T1000 (cell line): Measurements from ENCODE around the gene ZFYVE27.

Experiments
- DNase-seq: peaks from one replicate; lab custom pipeline; 2025; ENCODE audit warnings: mixed read lengths; lab: John Stamatoyannopoulos, UW

The ZFYVE27 gene

DNA sequence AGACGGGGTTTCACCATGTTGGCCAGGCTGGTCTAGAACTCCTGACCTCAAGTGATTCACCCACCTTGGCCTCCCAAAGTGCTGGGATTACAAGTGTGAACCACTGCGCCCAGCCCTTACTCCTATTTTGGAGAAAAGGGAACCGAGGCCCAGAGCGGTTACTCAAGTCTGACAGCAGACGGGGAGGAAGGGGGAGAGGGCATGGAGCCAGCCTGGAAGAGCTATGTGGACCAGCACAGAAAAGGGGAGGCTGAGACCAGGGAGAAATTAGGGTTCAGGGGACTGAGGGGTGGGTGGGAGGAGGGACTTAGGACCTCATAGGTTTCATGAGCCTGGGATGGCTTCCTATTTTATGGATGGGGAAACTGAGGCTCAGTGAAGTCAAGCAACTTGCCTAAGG lies 33.3 kb downstream of the ZFYVE27 start:
- no peak for DNase-seq

DNA sequence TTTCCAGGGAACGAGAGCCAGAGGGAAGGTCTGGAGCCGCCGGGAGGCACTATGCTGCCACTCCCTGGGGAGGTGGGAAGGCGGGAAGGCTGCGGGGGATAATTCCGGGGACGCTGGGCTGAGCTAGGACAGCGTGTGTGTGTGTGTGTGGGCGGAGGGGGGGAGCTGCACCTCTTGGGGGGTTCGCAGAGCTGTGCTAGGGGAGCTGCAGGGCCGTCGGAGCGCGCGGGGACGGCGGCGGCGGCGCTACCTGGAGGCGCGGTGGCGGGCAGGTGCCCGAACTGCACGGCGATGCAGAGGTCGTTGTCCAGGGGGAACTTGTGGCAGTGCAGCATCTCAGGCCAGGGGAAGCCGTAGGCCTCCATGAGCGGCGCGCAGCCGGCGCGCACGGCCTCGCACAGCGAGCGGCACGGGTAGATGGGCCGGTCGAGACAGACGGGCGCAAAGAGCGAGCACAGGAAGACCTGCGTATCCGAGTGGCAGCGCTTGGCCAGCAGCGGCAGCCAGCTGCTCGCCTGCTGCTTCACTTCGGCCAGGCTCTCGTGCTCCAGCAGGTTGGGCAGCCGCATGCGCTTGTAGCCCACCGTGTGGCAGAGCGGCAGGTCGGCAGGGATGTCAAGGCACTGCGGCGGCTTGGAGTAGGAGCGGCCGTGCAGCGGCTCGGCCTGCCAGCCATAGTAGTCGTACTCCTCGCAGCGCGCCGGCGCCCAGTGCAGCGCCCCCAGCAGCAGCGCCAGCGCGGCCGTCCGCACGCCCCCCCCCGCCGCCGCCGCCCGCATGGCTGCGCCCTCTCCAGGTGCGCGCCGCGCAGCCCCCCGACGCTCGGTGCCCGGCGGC lies 34.3 kb downstream of the ZFYVE27 start:
- DNase-seq: no peak

DNA sequence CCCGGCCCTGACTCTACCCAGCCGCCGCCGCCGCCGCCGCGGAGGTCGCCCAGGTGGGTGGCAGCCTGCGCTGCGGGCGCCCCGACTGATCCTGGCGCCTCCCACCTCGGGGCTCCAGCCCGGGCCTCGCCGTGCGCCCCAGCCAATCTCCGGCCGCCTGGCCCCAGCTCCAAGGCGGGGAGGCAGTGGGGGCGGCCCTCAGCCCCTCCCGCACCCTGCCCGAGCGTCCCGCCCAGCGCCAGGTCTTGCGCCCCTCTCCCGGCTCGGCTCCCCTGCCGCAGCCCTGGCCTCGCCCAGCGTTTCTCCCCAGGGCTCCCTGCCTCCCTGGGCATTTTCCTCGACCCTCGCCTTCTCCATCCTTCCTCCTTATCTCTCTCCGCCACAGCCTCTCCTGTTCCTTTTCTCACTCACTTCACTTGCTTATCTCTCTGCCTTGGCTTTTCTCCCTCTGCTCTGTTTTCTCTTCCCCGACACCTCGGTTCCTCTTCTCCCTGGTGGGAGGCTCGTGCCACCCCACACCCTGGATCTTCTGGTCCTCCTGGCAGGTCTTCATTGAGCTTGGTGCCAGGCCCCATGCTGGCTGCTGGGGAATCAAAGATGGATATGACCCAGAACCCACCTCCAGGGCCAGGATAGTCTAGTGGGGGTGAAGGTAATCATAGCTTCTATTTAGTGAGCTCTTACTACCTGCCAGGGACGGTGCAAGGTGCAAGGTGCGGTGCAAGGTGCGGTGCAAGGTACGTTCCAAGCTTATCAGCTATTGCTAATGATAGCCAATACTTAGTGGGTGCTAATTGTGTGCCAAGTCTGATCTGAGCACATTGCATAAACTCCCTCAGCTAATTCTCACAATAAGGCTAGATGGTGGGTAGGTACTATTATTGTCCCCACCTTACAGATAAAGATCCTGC lies 35.2 kb downstream of the ZFYVE27 start, which contains the start of gene SFRP5:
SFRP5 (minus strand) TSS at position 87 of the 911 bp plus-strand sequence. CDS start 166 bp downstream, outside the sequence.
- DNase-seq: no peak

DNA sequence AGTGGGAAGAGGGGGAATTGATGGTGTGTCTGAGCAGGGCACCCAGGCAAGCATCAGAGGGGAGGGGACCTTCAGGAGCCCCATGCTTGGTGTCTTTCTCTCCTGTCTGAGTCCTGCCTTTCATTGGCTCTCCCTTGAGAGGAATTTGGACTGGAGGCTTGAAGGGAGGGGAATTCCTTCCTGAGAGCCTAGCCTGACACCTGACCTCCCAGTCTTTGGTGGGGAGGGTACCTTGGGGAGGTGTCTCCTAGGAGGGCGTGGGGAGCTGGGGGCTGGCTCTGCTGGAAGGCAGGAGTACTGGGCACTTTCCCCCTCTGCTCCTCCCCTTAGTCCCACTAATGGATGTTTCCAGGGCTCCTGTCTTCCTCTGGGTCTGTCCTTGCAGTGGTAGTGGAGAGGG lies 36.2 kb downstream of the ZFYVE27 start:
- no peak for DNase-seq

DNA sequence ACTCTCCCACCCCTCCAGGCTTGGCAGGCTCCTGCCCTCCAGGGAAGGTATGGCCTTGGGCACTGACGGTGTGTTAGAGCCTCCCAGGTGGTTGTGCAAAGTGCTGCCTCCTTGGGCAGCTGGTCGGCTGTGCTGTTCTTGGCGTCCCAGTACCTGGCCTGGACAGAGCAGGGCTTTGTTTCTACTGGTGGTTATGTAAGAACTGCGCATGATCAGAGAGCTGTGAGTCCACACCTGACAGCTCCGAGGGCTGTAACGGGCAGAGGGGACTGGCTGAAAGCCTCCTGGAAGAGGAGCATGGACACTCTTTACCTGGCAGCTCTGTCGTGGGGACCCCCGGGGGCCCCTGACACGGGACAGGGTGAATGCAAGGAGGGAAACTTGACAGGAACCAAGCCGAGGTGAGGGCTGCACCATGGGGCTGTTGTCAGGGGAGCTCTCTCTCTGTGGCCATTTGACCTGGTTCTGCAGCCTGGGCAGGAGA lies 37.9 kb downstream of the ZFYVE27 start:
- DNase-seq: no peak

DNA sequence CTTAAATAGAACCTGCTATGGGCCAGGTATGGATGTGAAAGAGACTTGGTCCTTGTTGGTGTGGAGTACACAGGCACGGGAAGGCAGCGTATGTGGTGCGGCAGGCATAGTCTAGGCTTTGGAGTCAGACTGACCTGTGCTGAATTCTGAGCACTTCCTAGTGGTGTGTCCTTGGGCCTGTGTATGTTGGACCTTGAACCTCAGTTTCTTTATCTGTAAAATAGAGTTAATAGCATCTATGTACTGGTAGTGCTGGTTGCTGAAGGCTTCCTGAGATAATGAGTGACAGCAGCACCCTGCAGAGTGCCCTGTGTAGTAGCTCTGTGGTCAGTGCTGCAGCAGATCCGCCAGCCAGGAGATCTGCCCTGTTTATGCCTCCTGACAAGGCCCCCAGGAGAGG lies 40.2 kb downstream of the ZFYVE27 start:
- no peak for DNase-seq

DNA sequence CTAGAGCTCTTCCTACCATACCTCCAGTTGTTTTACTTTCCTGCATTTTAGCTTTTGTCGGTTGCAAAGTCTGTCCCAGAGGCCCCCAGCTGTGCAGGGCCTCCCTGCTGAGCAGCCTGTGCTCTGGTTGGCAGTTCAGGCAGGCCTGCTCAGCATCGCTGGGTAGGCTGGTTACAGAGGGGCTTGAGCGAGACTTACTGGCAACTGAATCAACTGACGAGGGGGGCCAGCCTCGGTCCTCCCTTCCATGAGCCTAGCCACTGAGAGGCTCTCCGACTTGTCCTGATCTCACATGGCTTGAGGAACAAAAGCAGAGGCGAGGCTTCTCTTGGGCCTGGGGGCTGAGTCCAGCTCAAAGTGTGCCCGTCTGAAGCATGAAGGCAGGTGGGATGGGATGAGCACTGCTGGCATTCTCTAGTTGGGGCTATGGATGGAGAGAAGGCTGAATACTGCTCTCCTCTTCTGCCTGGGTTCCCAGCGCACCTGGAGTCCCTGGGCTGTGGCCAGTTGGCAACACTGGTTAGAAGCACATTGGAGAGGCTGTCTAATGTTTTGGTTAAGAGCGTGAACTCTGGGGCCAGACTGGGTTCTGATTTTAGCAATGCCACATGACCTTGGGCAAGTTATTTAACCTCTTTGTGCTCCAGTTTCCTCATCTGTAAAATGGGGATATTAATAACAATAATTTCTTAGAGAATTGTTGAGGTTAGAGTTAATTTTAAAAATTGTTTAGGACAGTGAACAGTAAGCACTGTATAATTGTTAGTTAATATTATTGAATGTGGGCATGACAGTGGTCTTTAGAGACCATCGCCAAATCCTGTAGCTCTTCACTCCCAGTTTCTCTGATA lies 41.7 kb downstream of the ZFYVE27 start:
- no peak for DNase-seq

DNA sequence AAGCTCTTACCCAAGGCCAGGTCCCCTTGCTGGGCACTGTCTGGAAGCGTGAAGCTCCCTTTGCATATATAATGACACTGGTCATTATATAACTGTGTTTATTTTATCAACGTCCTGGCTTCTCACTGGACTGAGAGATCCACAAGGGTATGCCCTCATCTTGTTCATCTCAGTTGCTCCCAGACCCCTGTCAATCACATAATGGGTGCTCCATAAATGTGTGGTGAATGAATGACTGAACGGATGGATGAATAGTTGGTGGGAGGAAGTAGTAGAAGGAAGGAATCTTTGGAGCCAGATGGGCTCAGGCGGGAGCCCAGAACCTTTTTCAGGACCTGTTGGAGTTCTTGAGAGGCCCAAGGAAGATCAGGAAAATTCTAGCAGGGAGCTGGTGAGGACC lies 42.6 kb downstream of the ZFYVE27 start:
- no peak for DNase-seq

DNA sequence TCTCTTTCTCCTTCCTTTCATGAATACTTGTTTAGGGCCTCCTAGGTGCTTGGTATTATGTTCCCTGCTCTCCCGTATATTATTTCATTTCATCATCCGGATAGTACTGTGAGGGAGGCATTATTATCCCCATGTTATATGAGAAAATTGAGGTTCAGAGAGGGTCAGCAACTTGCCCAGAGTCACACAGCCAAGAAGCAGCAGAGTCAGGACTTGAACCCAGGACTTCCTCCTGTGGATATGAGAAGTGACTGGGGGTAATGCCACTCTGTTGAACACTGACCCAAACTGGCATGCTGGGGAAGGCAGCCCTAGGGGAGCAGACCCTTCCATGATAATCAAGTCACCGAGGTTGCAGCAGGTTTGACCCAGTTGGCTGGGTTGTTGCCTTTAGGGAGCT lies 43.0 kb downstream of the ZFYVE27 start:
- DNase-seq: no peak

DNA sequence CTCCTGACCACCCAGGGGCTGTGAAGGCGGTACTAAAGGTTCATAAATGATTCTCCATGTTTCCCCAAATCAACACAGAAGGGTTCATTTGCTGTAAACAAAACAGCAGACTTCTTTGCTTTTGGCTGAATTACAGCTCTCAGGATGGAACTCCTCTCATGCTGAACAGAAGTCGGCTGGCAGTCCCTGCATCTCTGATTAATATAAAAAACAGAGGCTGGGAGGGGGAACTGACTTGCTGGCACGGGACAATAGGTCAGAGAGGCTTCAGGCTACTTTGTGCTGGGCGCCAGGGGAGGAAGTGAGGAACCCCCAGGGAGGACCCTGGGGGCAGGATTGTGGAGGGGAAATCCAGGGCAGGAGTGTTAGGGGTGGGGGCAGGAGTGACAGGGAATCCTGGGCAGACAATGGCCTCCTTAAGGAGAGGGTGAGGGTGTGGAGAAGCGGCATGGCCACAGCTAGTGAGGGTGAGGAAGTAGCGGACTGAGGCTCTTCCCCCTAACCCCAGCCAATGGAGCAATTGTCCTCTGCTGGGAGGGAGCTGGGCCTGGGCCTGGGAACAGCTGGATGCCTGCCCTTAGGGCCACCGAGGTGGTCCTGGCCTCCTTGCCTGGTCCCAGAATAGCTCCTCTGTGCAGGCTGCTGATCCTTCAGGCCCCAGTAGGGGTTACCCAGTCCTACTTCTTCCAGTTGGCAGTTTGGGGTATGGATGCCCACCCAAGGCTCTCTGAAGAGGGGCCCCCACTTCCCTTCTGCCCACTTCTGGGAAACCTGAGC lies 44.1 kb downstream of the ZFYVE27 start:
- DNase-seq: peak; percentile 27

DNA sequence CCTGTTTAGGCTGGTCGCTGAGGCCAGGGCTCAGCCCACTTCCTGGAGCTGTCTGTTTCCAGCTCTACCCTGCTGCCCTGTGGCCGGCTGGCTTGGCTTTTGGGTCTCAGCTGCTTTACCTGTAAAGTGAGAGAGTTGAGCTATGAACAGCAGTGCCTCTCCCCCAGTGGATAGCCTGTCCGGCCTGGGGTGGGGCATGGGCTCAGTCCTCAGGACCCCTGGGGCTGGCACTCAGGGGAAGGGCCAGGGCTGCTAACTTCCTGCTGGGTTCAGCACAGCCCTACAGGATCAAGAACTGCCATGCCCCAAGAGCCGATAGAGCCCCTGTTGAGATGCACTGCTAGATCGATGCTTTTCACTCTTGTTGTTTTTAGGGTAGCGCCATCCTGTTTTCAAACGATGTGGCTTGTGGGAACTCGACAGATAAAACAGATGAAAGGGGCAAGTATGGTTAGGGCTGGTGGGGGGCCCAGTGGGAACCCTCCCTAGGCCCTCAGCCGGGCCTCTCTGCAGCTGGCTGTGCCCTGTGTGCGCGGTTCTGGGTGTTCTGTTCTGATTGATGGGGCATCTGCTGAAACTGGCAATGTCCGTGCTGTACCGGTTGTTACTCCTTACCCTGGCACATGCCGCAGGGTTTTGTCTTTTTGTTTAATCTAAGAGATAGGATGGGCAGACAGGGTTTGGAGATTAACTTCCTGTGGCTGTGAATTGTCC lies 44.8 kb downstream of the ZFYVE27 start:
- no peak for DNase-seq

DNA sequence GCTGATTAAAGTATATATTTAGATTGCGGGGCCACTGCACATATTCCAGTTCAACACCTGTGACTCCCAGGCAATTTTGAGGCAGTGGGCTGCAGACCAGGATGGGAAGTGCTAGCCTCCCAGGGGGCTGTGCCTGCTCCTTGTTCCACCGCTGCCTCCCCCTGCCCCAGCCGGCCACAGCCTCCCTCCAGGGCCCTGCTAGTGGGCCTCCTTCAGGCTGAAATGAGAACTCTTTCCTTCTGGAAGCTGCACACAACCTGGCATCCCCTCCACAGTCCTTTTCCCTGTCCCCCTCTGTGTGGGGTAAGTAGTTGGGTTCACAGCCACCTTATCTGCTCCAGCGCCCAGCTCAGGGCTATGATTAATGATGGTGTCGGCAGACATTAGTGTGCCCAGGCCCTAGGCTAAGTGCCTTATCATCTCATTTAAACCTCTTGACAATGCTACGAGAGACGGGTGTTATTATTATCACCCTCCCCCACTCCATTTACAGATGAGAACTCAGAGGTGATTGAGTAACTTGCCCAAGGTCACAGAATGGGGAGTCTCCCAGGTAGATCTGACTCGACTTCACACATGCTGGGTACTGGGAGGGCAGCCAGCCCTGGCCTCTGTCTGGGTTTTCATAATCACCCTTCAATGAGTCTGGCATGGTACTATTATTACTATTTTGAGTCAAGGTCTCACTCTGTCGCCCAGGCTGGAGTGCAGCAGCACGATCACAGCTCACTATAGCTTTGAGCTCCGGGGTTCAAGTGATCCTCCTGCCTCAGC lies 45.7 kb downstream of the ZFYVE27 start:
- DNase-seq: no peak

DNA sequence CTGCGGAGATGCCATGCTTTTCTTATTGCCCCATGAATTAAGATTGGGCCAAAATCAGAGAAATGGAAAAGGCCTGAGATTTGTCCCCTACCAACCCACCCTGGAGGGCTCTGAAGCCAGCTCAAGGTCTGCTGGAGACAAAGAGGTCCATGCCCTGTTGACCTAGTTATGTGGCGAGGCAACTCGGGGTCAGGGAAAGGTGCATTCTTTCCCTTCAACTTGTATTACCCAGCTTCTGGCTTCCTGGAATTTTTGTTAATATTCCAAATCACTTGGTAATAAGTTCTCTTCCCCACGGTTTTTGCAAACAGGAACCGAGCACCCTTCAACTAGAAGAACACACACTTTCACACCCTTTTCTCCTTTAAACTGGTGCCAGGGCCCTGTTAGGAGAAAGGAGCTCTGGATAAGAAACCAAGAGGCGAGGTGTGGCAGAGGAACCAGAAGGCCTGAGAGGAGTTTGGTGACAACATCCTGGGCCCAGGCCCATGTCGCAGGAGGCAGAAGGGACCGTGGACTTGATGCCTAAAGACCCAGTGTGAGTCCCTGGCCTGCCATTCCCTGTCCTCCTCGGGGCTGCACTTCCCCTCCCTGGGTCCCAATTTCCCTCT lies 47.4 kb downstream of the ZFYVE27 start:
- no peak for DNase-seq

DNA sequence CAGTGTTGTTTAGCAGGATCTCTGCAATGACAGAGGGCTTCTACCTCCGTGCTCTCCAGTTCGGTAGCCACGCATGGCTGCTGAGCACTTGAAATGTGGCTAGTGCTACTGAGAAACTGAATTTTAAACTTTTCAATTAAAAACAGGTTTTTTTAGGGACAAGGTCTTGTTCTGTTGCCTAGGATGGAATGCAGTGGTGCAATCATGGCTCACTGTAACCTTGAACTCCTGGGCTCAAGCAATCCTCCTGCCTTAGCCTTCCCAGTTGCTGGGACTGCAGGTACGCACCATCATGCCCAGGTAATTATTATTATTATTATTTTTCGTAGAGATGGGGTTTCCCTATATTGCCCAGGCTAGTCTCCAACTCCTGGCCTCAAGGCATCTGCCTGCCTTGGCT lies 48.3 kb downstream of the ZFYVE27 start:
- no peak for DNase-seq

DNA sequence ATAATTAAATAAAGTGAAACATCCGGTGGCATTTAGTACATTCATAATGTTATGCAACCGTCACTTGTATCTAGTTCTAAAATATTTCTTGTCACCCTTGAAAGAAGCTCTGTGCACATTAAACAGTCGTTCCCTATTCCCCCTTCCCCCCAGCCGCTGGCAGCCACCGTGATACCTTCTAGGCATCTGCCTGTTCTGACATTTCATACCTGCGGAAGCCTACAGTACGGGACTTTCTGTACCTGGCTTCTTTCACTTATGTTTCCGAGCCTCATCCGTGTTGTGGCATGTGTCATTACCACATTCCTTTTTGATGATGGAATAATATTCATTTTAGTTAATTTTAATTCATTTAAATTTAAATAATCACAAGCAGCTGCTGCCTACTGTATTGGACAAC lies 48.8 kb downstream of the ZFYVE27 start:
- DNase-seq: no peak

DNA sequence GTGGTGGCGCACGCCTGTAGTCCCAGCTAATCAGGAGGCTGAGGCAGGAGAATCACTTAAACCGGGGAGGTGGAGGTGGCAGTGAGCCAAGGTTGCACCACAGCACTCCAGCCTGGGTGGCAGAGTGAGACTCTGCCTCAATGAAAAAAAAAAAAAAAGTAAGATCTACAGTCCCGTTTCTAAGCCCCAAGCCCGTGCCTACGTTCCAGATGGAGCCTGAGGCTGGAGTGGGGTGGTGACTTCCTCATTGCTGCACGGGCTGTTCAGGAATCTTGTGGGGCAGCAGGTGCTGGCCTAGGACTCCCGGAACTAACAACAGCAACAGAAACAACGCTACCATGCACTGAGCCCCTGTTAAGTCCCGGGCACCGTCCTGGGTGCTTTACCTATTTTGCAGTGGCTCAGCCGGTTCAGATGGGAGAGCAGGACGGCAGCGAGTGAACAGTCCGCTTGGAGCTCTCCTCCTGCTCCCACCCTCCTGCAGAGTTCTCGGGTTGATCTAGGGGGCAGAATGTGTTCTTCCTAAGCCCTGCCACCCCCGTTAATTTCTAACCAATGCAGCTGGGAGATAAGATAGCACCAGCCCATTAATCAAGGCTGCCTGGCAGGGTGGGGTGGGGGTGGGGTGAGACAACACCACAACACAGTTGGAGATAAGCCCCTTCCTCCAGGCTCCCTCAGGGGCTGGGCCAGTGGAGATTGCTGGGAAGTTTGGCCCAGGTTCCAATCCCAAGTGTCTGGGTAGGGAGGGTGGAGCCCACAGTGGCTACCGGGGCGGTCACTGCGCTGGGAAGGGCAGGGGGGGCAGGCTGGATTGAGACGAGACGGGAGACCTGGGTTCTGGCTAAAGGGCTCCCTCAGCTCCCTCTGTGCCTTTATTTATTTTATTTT lies 51.9 kb downstream of the ZFYVE27 start:
- DNase-seq: no peak

DNA sequence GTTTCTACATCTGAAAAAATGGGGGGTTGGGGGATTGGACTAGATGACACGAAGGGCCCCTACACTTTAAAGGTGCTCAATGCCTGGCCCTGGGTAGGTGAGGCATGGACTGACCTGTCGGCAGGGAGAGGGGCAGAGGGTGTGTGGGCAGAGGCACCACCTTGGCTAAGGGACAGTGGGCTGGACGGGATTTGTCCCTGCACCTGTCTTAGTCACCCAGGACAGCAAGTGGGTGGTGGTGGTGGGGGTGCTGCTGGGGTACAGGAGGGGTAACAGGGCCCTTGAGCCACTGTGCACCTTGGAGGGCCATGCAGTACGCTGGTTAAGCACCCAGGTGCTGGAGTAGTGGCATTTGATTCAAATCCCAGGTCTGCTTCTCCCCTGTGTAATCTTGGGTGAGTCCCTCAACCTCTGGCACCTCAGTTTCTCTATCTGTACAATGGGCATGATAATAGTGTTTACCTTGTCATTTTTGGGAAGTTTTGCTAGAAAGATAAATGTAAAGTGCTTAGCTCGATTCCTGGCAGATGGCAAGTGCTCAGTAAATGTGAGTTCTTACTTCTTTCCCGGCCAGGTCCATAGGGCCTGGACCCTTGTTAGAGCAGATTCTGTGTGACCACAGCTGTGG lies 53.0 kb downstream of the ZFYVE27 start:
- DNase-seq: no peak
